Non-pigmented ciliary epithelial cell (primary cell): ENCODE measurements around the gene DMAC2L.
A peak's percentile ranks its signal among the peaks of the same experiment; 100 is the strongest.
"Not testable (repeated sequence)": the region's sequence is repeated elsewhere in the genome, so short reads cannot be mapped to it uniquely, and the experiment has no call there.

ENCODE experiments used
- DNase-seq: peaks from one replicate; pipeline ENCODE4 v3.0.0-alpha.2; 2010; ENCODE audit warnings: low read depth

Gene DMAC2L, protein sequence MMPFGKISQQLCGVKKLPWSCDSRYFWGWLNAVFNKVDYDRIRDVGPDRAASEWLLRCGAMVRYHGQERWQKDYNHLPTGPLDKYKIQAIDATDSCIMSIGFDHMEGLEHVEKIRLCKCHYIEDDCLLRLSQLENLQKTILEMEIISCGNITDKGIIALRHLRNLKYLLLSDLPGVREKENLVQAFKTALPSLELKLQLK

DNA sequence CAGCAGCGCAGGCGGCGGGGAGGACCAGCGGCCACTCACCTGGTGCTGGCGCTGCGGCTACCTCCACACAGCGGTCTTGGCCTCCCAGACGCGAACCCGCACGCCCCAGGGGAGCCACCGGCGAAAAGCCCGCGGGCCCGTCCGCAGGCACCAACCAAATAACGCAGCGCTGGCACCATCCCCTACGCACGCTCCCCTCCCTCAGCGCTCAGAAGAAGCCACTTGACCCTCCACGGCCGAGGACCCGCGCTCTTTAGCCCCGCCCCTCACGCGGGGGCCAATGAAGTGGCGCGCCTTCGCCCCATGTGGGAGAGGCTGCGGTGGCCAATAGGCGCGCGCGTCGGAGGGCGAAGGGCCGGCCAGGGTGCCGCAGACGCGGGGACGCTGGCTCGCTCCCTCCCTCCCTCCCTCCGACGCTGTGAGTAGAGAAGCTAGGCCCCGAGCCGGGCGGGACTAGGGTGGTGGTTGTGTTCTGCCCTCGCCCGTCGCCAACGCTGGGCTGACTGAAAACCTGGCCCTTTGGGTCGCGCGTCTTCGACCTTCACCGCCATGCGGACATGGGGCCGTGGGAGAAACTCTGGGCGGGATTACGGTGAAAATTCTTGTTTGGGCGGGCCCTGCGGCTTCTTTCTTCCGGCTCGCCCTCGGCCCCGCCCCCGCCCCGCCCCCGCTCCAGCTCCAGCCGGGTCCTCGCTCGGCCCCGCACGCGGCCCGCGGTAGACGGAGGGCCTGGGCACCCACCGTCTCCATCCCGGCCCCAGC, at the start of gene DMAC2L, which contains the start of gene L2HGDH:
DMAC2L (plus strand) TSS at position 353 of the 762 bp plus-strand sequence. CDS start 9,164 bp downstream, outside the sequence.
L2HGDH (minus strand) TSS at position 258 of the 762 bp plus-strand sequence; CDS start at position 179, 79 bp downstream.
- DNase-seq = no peak

DNA sequence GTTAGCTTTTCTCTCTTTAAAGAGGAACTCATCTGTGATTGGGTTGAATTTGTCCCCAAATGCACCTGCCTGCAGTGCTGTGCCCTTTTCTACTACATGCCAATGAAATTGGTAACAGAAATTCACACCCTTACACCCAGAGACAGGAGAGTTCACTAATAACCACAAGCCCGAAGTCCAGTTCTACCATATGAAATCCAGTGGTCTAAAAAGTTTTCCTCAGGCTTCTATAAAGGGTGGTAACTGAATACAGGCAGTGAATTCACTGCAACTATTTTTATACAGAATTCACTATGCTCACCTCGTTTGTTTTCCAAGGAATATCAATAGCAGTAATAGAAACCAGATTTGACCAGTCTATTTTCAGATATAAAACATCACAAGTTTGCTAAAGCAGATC, 49.3 kb upstream of the DMAC2L start:
- no peak for DNase-seq

DNA sequence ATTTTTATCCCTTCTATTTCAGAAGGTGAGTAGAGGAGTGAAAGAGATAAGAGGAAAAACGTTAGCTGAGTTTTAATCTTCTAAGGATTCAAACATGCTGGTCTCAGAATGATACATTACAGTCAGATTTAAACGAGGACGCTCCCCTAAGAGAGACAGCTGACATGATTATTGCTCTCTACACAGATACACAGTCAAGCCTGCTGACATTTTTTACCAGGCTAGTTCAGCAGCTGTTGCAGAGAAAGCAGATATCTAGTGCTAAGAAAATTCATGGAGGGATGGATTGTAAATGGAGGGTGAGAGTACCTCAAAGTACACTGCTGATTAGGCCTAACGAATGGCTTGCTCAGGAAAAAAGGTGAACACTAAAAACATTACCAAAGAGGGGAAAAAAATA, 48.8 kb upstream of the DMAC2L start:
- no peak for DNase-seq

DNA sequence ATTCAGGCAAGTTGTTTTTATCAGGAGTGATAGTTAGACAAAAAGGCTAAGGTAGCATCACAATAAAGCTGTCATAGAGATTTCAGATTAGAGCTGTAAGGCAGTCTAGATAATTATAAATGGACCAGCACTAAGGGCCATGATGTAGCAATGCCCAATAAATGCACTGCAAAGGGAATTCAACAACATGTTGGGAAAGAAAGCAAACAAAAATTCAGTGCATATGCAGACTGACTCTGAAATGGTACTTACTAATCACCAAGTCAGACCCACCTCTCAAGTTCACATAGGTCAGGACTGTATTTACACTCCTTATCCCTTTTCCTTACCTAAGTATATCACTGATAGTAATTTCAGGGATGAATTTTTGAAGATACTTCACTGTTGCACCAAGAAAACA, 47.1 kb upstream of the DMAC2L start:
- no peak for DNase-seq

DNA sequence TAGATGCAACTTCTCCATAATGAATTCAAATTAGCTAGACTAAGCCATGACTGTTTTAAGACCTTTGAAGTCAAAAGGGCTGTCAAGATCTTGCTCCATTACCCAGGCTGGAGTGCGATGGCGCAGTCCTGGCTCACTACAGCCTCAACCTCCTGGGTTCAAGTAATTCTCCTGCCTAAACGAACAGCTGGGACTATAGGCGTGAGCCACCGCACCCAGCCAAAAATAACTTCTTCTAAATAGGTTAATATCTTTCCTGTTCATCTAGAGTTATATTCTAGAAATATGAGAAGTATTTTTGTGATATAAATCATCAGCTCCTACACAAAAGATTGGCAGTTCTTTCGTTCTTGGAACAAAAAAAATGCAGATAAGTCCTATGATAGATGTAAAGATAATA, 41.2 kb upstream of the DMAC2L start:
- no peak for DNase-seq

DNA sequence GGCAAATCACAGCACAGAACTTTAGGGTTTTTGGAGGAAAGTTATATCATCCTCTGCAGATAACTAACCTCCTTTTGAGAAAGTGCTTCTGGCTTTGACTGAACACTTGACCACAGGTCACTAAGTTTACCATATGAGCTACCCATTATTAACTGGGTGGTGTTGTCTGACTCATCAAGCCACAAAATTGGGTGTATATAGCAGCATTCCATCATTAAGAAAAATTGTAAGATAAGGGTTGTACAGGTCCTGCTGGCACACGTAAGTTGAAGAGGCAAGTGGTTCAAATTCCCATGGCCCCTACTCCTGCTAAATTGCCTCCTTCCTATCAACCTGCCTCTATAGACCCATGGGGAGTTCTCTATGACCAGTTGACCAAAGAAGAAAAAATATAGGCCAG, 39.6 kb upstream of the DMAC2L start:
- DNase-seq = no peak

DNA sequence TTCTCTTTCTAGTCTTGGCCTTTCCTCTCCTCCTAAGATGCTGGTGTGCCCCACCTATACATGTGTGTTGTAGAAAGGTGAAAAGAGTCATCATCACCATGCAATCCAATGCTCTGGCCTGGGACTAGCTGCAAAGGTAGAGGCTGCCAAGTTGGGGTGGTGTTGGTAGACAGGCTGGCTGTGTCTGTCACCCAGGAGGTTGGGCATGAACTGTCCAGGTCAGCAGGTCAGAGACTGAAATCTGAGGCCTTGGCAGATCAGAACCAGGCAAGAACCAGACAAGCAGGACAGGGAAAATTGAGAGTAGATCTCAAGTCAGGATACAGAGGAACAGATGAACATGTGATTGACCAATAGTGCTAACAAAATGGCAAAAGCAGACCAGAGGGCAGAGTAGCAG, 26.3 kb upstream of the DMAC2L start:
- DNase-seq = no peak

DNA sequence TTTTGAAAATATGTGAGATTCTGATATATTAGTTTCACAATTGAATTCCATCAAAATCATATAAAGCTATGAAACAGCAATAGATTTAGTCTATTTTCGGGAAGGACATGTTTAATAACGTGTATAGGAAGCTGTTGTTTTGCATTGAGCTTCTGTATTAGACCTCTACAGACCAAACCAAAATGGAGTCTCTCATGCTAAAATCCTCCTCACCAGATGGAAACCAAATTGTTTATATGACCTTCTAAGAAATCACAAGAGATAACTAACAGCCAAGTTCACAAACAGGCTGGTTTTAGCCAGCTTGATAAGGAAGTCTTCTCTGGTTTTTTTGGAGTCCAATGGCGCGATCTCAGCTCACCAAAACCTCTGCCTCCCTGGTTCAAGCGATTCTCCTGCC, 24.0 kb upstream of the DMAC2L start:
- DNase-seq = no peak

DNA sequence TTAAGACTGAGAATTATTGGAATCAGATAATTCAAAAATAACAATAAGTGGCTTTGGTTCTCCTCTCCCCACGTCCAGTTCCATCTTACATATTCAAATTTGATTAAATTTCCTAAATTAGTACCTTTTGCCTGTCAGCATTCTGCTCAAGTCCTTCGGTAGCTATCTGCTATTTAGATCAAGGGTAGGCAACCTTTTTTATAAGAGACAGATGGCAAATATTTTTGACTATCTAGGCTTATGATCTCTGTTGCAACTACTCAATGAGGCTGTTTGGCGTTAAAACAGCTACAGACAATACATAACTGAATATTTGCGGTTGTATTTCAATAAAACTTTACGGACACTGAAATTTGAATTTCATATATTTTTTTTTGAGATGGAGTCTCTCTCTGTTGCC, 21.8 kb upstream of the DMAC2L start:
- DNase-seq = no peak

DNA sequence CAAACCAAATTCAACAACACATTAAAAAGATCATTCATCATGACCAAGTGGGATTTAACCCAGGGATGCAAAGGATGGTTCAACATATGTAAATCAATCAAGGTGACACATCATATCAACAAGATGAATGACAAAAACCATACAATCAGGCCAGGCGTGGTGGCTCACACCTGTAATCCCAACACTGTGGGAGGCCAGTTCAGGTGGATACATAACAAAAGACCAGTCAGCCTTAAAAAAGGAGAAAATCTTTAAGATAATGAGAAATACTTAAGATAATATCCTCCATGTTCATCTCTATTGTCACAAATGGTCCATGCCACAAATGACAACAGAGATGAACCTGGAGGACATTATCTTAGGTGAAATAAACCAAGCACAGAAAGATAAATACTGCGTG, 12.5 kb upstream of the DMAC2L start:
- DNase-seq = no peak

DNA sequence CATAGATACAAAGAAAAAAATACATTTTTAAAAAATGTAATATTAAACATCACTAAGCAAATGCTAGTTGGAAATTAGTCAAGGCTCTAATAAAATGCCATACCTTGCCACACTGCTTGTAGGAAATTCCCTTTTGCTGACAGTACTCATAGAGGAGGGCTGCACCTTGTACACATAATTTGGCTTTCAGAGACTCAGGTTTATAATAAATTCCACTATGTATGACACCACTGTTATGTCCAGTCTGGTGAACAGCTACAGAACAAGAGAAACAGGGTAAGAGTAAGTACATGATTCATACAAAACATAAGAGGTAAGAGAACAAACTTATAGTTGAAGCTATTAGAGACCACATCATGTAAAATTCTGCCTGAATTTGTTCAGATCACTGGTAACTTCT, 10.2 kb upstream of the DMAC2L start:
- no peak for DNase-seq

DNA sequence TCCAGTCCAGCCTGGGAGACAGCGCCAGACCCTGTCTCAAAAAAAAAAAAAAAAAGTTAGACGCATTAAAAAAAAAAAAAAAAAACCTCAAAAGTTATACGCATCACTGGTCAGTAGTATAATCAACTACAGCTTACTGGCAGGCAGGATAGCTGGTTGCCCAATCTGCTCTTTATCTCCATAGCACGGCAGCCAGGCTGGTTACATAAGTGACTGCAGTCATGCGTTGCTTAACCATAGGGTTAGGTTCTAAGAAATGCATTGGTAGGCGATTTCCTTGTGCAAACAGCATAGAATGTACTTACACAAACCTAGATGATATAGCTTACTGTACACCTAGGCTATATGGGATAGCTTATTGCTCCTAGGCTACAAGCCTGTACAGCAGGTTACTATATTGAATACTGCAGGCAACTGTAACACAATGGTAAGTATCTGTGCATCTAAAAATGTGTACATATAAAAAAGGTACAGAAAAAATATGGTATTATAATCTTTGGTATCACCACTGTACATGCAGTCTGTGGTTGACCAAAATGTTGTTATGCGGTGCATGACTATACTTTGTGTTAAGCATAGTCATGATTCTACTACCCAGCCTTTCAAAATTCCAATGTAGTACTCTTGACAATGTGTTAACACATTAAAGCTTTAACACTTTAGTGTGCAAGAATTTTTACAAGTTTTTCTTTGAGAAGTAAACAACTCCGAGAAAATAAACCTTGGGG, 8.2 kb upstream of the DMAC2L start:
- DNase-seq = no peak

DNA sequence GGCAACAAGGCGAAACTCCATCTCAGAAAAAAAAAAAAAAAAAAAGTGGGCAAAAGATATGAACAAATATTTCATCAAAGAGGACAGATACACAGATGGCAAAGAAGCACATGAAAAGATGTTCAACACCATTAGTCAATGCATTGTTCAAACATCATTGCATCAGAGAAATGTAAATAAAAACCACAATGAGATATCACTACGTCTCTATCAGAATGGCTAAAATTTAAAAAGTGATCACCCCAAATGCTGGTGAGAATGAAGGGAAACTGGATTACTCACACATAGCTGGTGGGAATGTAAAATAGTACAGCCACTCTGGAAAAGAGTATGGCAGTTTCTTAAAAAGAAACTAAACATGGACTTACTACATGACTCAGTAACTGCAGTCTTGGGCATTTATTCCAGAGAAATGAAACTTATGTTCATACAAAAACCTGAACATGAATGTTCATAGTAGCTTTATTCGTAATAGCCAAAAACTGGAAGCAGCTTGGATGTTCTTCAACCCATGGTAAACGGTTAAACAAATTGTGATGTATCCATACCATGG, 3.7 kb upstream of the DMAC2L start:
- no peak for DNase-seq

DNA sequence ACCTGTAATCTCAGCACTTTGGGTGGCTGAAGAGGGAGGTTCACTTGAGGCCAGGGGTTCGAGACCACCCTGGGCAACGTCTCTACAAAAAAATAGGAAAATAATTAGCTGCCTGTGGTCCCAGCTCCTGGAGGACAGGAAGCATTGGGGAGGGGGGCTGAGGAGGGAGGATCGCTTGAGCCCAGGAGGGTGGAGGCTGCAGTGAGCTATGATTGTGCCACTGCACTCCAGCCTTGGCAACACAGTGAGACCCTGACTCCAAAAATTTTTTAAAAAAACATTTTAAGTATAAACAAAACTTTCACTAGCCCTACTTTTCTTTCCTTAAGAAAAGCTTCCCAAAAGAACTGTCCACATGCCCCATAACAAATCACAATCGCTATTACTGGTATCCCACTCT, 1.7 kb upstream of the DMAC2L start:
- DNase-seq = no peak

DNA sequence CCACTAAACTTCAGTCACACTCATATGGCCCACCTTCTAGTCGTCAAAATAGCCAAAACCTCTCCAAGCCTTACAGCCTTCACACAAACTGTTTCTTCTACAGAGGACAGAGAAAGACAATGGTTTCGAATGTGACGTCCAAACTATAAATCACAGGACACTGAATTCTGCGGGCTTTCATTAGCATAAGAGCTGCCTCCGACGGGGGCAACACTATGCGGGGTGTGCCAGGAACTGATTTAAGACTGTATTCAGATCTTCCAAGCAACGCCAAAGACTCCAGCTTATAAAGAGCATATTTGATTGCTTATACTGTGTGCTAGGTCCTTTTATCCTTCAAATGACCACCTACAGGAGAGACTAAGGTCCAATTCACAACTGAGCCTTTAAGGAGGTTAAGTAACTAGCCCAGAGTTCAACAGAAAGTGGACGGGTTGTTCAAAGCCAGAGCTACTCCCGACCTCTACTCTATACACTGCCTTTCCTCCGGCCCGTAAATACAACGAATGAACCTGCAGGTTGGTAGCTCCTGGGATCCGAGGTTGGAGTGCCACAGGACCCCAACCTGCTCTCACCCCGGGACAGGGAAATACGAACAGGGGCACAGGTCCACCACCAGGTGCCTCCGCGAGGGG, 670 bp upstream of the DMAC2L start:
- no peak for DNase-seq

DNA sequence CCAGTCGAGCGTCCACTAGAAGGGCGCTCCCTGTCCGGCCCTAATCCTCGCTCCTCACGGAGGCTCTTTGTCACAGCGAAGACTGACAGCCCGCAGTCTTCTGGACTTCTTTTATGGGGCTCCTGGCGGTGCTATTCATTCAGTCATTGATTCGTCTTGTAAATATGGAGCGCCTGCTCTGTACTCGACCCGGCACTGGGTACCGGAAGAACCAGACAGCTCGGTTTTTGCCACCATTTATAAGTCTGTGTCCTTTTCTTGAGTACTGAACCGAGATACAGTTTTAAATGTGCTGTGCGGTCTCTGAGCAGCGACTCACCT, 570 bp downstream of the DMAC2L start:
- no peak for DNase-seq

DNA sequence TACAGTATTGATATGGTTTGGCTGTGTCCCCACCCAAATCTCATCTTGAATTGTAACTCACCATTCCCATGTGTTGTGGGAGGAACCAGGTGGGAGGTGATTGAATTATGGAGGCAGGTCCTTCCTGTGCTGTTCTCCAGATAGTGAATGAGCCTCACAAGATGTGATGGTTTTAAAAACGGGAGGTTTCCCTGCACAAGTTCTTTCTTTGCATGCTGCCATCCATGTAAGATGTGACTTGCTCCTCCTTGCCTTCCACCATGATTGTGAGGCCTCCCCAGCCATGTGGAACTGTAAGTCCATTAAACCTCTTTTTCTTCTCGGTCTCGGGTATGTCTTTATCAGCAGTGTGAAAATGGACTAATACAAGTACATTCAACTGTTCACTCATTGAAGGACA, 2.0 kb downstream of the DMAC2L start:
- DNase-seq = not testable (repeated sequence)

DNA sequence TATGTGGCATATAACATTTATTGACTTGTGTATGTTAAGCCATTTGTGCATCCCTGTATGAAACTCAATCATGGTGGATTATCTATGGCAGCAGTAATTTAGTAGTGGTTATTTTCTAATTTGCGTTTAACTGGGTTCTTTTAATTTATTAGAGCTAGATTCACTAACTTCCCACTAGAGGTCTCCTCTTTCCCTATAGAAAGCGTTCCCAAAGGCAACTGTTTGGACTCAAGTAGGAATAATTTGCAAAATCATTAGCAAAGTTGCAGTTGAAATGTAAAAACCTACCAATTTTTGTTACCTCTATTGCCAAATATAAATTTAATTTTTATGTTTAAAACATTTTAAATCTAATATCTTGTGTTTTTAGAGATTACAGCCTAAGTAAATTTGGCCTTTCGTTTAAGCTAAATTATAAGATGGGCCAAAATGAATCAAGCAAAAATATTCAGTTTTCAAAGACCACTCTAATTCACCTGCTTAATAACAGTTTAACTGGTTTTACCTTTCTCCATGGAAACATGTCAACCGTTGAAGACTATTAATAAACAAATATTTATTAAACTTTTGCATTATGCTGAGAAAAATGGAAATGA, 6.0 kb downstream of the DMAC2L start:
- DNase-seq = no peak

DNA sequence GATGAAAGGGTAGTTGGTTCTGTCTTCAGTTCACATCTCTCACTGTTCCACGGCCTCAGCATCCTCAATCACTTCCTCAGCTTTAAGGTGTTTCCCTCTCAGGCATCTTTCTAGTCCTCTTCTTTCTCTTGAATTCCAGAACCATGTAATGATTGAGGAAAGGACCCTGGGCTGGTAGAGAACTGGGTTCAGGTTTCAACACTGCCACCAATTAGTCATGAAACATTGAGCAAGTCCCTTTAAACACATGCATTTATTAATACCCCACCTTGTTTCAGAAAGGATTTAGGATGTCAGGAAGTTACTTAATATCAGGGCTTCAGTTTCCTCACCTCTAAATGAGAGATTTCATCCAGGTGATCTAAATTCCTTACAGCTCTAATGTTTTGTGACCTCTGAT, 7.2 kb downstream of the DMAC2L start:
- no peak for DNase-seq

DNA sequence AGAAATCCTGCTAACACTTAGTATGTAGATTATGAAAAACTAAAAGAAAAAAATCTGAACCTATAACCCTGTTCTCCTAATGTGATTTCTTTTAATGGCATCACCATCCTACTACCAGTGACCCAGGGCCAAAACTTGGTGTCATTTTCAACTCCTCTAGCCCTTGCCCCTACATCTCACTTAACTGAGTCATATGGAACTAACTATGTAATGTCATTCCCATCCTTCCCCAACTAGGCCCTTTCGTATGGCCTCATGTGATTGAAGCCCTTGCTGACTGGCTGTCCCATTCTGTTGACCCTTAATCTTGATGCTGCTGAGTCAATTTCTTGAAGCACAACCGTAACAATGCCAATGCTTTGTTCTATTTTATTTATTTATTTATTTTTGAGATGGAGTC, 7.6 kb downstream of the DMAC2L start:
- no peak for DNase-seq

DNA sequence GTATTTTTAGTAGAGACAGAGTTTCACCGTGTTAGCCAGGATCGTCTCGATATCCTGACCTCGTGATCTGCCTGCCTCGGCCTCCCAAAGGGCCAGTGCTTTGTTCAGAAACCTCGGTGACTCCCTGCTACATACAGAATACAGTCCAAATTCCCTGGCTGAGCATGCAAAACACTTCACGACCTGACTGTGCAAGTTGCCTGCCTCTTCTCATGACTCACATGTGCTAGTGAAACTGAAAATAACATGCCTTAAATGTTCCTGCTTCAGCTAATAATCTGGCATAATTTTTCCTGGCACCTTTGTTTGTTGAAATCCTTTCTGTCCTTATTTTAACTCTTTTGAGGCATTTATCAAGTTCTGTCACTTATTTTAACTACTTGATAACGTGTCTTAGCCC, 8.2 kb downstream of the DMAC2L start:
- no peak for DNase-seq

DNA sequence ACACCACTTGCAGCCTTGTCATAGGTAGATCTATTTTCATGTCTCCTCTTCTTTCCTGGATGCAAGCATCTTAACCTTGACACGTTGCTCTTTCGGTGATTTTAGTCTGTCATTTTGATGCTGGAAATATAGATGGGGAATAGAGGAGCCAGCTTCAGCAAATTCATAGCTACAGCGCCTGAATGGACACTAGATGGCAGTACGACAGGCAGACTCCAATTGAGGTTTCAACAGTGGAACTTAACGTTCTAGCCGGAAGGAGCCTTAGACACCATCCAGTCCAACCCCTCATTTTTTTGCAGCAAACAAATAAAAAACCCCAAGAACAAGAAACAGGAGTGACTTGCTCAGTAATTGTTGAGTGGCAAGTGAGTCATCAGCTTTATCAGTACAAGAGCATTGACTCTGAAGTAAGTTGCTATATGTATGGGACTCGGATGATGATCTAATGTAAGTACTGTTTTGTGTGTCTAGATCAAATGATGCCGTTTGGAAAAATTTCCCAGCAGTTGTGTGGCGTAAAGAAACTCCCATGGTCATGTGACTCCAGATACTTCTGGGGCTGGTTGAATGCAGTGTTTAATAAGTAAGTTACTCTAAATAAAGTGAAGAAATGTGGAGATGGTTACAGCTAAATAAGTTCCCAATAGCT, 9.0 kb downstream of the DMAC2L start:
- peak; percentile 95 for DNase-seq
